Activated naive CD8-positive, alpha-beta T cell treated with anti-CD3 and anti-CD28 coated beads for 36 hours (primary cell): ENCODE results near the gene PXDN. TPM values are rescaled to one million over a fixed set of nuclear protein-coding genes. Genes with fewer than 3 reads are reported as not detected.
"Not testable (repeated sequence)": the region's sequence is repeated elsewhere in the genome, so short reads cannot be mapped to it uniquely, and the experiment has no call there.

Experiments
- DNase-seq: peaks from one replicate; pipeline ENCODE4 v3.0.0; 2021
- H3K27ac Mint-ChIP-seq: one replicate; pipeline ENCODE4 v1.8.0; 2022; ENCODE audit warnings: mild to moderate bottlenecking, moderate library complexity, mixed read lengths
- H3K27me3 Mint-ChIP-seq: one replicate; pipeline ENCODE4 v1.8.0; 2022; ENCODE audit warnings: mild to moderate bottlenecking, mixed read lengths
- H3K36me3 Mint-ChIP-seq: one replicate; pipeline ENCODE4 v1.8.0; 2021; ENCODE audit warnings: mild to moderate bottlenecking, mixed read lengths
- H3K4me1 Mint-ChIP-seq: one replicate; pipeline ENCODE4 v1.8.0; 2021; ENCODE audit warnings: mixed read lengths
- H3K4me3 Mint-ChIP-seq: one replicate; pipeline ENCODE4 v1.8.0; 2022; ENCODE audit warnings: mild to moderate bottlenecking, moderate library complexity, mixed read lengths
- H3K9me3 Mint-ChIP-seq: one replicate; pipeline ENCODE4 v1.8.0; 2022; ENCODE audit warnings: mixed read lengths
- total RNA-seq, 2 experiments: library from RNA; stranded (reverse); gene quantifications; one replicate each; pipeline ENCODE4 v1.2.3, GENCODE V29; 2021

PXDN gene
- total RNA-seq, 2 experiments from 2014 or later = 1.8 to 2.1 TPM

DNA sequence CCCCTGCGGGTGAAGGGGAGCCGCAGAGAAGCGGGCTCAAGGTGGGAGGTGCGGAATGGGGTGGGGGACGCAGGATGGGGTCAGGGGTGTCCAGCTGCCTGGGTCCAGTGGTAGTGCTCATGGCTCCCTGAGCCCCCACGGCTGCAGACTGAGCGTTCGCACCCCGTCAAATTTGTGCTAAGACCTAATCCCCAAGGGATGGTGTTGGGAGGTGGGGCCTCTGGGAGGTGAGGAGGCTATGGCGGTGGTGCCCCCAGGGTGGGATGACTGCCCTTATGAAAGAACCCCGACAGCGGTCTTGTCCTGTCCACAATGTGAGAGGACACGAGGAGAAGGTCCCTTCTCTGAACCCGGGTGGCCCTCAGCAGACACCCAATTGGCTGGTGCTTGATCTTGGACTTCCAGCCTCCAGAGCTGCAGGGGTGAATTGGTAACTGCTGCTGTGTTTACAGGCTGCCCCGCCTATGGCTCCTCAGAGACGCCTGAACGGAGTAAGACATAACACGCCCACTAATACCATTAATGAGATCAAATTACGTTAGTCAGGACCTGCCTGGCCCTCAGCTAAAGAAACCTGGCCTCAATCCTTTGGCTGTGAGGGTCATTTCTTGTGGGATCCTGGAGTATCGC, 42.6 kb downstream of the PXDN start:
- Mint-ChIP-seq H3K4me1 (no peaks in the 10 kb centered on the region), H3K27me3 (no peaks in the 10 kb centered on the region), H3K36me3 (no peaks in the 10 kb centered on the region), H3K4me3 (no peak overlapping the region), H3K9me3 (peaks cover under 1% of the 10 kb centered on the region), H3K27ac (no peak overlapping the region)
- DNase-seq = no peak

DNA sequence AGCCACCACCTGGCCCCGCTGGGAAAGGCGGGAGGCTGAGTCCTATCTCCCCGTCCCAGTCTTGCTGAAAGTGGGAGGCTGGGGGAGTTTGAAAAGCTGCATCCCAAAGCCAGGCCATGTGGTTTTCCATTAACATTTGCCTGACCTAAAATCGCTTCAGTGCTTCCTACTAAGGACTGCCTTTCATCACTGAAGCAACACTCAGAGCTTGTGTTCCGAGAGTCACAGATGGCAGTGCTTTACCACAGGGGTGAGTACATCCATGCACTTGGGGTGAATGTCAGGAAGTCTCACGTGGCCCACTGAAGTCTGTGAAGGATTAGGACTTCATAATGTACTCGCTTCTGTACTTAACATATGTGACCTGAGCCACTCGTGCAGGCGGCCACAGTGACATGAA, 43.3 kb downstream of the PXDN start:
- no peak for DNase-seq
- no peak overlapping the region for H3K27ac Mint-ChIP-seq
- peaks cover 7% of the 10 kb centered on the region for H3K9me3 Mint-ChIP-seq
- H3K36me3 Mint-ChIP-seq = no peaks in the 10 kb centered on the region
- H3K4me1 Mint-ChIP-seq = no peaks in the 10 kb centered on the region
- H3K4me3 Mint-ChIP-seq = no peak overlapping the region
- H3K27me3 Mint-ChIP-seq = no peaks in the 10 kb centered on the region

DNA sequence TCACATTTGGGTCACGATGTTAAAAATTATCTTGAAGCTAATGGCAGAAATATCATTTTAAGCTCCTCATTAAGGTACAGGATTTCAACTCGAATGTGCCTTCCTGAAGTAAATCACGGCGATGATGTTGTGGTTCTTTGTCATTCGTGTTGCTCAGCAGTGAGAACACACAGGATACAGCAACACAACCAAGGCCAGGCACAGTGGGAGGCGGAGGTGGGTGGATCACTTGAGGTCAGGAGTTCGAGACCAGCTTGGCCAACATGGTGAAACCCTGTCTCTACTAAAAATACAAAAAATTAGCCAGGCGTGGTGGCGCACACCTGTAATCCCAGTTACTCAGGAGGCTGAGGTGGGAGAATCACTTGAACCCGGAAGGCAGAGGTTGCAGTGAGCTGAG, 43.9 kb downstream of the PXDN start:
- H3K4me3 Mint-ChIP-seq, H3K36me3 Mint-ChIP-seq, DNase-seq, H3K4me1 Mint-ChIP-seq, H3K27ac Mint-ChIP-seq, H3K27me3 Mint-ChIP-seq, H3K9me3 Mint-ChIP-seq: not testable (repeated sequence)

DNA sequence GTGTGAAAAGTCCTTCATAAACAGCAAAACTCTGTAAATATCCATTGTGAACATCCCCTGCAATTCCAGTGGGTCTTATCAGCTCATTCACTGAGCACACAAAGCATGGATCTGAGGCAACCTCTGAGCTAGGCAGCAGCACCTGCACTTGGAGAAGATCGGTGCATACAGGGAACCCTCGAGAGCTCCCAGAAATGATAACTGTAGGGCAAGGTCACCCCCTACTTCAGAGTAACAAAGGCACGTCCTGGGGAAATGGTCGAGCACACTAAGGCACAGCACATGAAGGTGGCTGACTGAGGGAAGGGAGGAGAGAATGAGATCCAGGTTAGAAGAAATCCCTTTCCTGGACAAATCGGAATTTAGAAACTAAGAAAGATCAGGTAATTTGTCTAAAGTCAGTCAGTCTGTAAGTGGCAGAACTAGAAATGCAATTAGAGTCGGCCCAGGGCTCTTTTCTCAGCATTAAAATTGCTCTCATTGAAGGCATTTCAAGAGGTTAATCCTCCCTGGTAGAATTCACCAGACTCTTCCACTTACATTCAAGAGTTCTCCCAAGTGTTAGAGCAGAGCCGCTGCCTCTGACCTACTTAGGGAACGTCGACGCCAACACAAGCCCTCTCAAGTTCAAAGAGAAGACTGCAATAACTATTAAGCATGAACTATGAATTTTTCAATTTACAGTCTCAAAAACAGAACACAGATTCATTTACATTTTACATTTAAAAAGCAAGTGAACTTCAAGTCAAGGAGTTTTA, 45.9 kb downstream of the PXDN start:
- Mint-ChIP-seq H3K36me3 (no peaks in the 10 kb centered on the region), H3K4me1 (no peaks in the 10 kb centered on the region), H3K27ac (no peak overlapping the region), H3K9me3 (peaks cover 7% of the 10 kb centered on the region), H3K27me3 (no peaks in the 10 kb centered on the region), H3K4me3 (no peak overlapping the region)
- DNase-seq = no peak

DNA sequence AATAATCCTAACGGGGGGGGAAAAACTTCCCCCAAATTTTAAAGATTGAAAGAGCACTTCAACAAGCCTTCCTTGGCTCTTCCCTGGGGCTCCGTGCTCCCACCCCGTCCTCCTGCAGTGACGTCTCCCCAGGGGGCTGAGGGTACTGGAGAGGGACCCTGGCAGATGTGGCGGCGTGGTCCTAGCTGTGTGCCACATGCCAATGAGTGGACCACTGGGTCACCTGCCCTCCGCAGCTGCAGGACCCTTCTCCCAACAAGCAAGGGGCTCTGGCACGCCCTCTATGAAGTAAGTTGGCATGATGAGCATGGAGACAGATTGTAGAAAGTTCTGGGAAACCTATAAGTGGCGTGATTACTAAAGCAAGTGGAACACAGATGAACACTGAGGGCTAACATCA, 46.7 kb downstream of the PXDN start:
- no peaks in the 10 kb centered on the region for H3K36me3 Mint-ChIP-seq
- no peak for DNase-seq
- H3K4me1 Mint-ChIP-seq = no peaks in the 10 kb centered on the region
- no peaks in the 10 kb centered on the region for H3K27me3 Mint-ChIP-seq
- peaks cover 7% of the 10 kb centered on the region for H3K9me3 Mint-ChIP-seq
- H3K27ac Mint-ChIP-seq = no peak overlapping the region
- no peak overlapping the region for H3K4me3 Mint-ChIP-seq

DNA sequence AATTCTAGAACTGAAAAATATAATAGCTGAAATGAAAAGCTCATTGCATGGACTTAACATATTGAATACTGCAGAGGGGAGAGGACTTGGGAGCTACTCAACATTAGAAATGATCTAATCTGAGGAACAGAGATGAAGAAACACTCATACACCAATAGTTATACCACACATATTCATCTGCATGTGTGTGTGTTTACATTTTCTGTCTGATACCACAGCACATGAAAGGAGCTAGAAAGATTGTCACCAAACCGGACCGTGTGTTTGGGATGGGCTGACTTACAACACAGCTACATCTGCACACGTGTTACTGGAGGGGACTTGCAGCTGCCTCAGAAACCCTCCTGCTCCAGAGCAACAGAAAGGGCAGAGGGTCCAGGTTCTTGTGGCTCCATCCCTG, 47.8 kb downstream of the PXDN start:
- no peak overlapping the region for H3K27ac Mint-ChIP-seq
- no peaks in the 10 kb centered on the region for H3K36me3 Mint-ChIP-seq
- H3K4me1 Mint-ChIP-seq = no peaks in the 10 kb centered on the region
- DNase-seq = no peak
- H3K9me3 Mint-ChIP-seq = peaks cover 7% of the 10 kb centered on the region
- no peak overlapping the region for H3K4me3 Mint-ChIP-seq
- no peaks in the 10 kb centered on the region for H3K27me3 Mint-ChIP-seq

DNA sequence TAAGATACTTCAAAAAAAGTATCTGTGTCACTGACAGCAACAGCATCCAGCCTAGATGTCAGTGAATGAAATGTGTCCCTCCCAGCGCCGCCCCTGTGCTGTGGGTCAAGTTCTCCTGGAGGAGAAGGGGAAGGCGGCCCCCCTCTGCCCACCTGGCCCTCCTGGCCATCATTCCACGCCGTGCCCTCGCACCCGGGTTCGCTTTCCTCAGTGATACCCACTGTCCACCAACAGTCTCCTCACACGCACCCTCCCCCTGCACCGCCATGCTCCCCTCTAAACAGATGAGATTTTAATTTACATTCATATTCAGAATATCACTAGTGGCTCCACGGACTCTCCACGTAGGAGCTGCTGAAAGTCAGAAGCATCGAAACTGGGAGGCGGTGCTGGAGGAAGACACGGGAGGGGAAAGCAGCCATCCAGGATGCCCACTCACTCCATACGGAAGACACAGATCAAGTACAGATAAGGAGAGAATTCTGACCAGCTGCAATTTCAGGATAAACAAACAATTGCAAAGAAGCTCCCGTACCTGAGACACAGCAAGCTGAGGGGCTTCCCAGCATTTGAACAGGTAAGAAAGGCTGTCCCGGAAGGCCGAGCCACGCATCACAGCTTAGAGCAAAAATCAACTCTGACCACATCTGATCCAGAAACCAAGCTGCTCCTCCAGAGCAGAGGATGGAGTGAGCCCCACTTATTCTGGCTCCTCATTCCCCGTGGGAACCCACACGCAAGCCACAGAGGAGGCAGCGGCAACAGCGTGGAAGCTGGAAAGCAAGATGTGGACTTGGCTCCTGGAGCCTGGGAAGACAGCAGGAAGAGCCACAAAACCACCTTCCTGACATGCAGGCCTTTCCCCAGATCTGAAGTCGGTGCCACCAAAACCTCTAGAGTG, 49.7 kb downstream of the PXDN start:
- DNase-seq = no peak
- Mint-ChIP-seq H3K27ac (no peak overlapping the region), H3K4me1 (no peaks in the 10 kb centered on the region), H3K4me3 (no peak overlapping the region), H3K9me3 (peaks cover 7% of the 10 kb centered on the region), H3K27me3 (no peaks in the 10 kb centered on the region), H3K36me3 (no peaks in the 10 kb centered on the region)

DNA sequence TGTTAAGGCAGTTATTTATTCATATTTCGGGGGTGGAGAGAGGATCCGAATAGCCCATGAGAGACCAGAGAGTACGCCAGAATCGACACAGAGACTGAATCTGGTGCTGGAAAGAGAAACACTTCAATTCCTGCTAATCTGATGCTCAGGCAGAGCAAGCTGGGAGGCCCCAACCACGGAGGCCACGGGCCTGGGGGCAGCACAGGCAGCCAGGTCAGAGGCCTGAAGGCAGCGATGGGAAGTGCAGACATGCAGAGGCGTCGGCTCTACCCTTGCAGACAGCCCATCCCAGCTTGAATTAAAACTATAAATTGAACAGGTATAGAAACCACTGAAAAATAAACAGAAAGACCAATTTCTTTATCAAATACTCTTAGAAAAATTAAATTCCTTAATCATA, 50.6 kb downstream of the PXDN start:
- Mint-ChIP-seq H3K27me3 (no peaks in the 10 kb centered on the region), H3K36me3 (no peaks in the 10 kb centered on the region), H3K9me3 (peaks cover 7% of the 10 kb centered on the region), H3K27ac (no peak overlapping the region), H3K4me3 (no peak overlapping the region), H3K4me1 (no peaks in the 10 kb centered on the region)
- no peak for DNase-seq

DNA sequence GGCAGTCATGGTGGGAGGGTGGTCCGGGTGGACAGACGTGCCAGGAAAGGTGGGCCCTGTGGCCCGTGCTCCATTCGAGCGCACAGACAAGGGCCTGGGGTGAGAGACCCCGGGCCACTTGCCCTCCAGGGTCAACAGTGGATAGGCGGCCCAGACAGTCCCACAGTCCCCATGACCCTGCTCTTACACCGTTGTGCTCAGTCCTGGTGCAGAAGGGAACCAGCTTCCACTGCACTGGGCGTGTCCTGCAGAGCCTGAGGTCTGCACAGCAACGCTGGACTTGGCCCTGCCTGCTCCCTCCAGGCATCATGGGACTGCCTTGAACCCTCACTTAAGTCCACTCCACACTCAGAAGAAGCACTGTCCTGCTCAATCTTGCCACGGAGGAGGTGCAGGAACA, 52.0 kb downstream of the PXDN start:
- Mint-ChIP-seq H3K36me3 (no peaks in the 10 kb centered on the region), H3K4me3 (no peak overlapping the region), H3K27me3 (no peaks in the 10 kb centered on the region), H3K27ac (no peak overlapping the region), H3K4me1 (no peaks in the 10 kb centered on the region), H3K9me3 (peaks cover 7% of the 10 kb centered on the region)
- no peak for DNase-seq

DNA sequence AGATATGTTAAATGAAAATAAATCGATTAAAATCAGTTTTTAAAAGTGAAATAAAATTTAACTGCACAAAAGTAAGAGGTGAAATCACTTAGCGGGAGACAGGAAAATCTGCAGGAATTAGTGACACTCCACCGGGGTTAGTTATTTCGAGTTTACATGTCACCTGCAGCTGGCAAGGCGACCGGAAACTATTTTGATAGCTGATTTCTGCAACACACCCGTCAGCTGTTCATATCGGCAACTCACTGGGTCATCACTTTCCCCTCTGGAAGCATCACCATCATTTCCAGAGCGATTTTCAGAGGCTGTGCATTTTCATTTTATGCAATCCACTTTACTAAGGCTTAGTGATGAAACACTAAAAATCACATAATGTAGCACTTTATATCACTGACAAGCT, 52.9 kb downstream of the PXDN start:
- H3K27ac Mint-ChIP-seq = no peak overlapping the region

DNA sequence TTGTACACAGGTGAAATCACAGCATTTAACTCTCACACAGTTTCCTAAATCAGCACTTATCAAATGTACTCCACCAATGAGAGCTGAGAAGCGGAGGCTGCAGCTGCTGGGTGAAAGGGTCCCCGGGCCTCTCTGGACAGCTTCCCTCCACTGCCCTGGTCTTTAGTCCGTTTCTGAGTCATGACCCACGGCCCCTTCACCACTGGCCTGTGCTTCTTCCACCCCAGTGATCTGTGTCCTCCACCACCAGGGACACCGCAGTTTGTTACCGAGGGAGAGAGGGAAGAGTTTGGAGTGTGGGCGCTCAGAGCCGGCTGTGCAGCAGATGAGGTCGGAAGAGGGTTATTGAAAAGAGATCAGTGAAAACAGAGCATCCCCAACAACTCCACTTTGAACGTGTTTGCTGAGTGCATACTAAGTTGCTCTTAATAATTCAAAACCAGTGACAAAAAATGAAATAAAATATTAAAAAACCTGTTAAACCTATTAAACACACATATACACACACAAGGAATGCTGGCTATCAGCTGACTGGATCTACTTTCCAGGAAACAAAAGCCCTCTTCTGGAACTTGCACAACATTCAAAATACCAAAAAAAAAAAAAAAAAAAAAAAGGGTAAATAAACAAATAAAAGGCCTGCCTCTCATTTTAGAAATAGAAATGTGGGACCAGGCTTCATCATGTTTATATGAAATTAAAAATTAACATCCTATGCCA, 54.1 kb downstream of the PXDN start:
- no peaks in the 10 kb centered on the region for H3K36me3 Mint-ChIP-seq
- no peak overlapping the region for H3K4me3 Mint-ChIP-seq
- no peak for DNase-seq
- no peaks in the 10 kb centered on the region for H3K4me1 Mint-ChIP-seq
- H3K27me3 Mint-ChIP-seq = peaks cover 8% of the 10 kb centered on the region
- H3K27ac Mint-ChIP-seq = no peak overlapping the region
- H3K9me3 Mint-ChIP-seq = no peaks in the 10 kb centered on the region

More for the DNA sequence above, 52.9 kb downstream of the PXDN start:
- DNase-seq = no peak
- Mint-ChIP-seq H3K4me1 (no peaks in the 10 kb centered on the region), H3K27me3 (peaks cover 7% of the 10 kb centered on the region), H3K36me3 (no peaks in the 10 kb centered on the region), H3K9me3 (peaks cover 3% of the 10 kb centered on the region), H3K4me3 (no peak overlapping the region)

DNA sequence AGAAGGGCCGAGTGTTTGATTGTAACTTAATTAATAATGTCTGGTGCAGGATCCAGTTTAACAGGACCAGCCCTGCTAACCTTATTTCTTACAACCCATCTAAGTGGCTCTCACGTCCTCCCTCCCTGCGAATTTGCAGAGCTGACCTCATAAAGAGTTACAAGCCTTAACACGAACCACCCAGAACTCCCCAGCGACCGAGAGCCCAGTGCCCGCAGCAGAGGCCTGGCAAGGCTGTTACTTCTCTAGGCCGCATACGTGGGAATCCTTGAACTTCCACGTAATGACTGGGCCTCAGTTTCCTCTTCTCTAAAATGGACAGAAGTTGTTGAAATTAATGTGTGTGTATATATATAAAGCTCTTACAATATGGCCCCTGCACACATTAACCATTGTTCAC, 55.5 kb downstream of the PXDN start:
- Mint-ChIP-seq H3K27me3 (peaks cover 8% of the 10 kb centered on the region), H3K9me3 (no peaks in the 10 kb centered on the region), H3K27ac (no peak overlapping the region), H3K4me3 (no peak overlapping the region), H3K36me3 (no peaks in the 10 kb centered on the region), H3K4me1 (no peaks in the 10 kb centered on the region)
- no peak for DNase-seq

DNA sequence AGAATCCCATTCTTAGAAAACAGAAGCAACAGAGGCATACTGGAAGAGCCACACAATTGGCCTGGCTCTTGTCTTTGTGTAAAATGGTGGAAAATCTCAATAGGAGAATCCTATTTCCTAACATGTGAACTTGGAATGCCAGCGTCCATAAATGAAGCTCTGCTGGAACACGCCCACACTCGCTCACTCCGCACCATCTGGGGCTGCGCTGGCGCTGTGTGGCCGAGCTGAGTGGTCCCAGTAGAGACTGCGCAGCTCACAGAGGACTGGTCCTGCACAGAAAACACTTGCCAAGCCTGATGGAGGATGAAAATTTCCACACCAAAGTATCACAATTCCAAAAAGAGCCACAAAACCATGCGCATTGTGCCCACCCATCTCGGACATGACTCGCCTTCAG, 56.2 kb downstream of the PXDN start:
- DNase-seq = no peak
- H3K27me3 Mint-ChIP-seq = peaks cover 8% of the 10 kb centered on the region
- no peak overlapping the region for H3K27ac Mint-ChIP-seq
- H3K9me3 Mint-ChIP-seq = no peaks in the 10 kb centered on the region
- no peaks in the 10 kb centered on the region for H3K4me1 Mint-ChIP-seq
- no peaks in the 10 kb centered on the region for H3K36me3 Mint-ChIP-seq
- H3K4me3 Mint-ChIP-seq = no peak overlapping the region

DNA sequence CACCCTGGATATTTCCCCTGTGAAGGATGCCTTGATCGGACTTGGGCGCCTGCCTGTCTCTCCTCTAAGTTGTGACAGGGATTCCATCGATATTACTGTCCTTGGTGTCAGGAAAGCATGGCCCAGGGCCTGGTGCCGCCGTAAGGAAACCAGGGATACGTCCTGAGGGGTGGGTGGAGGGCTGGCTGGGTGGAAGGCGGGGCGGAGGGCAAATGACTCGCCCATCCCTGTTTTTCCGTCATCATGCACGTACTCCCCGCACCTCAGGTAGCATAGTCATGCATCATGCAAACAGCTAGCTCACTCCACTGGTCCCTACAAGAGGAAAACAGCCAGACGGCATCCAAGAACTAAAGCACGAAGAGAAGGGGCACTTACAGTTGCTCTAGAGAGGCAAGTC, 57.1 kb downstream of the PXDN start:
- DNase-seq = no peak
- Mint-ChIP-seq H3K9me3 (no peaks in the 10 kb centered on the region), H3K4me3 (no peak overlapping the region), H3K36me3 (no peaks in the 10 kb centered on the region), H3K27ac (no peak overlapping the region), H3K4me1 (no peaks in the 10 kb centered on the region), H3K27me3 (peaks cover 8% of the 10 kb centered on the region)

DNA sequence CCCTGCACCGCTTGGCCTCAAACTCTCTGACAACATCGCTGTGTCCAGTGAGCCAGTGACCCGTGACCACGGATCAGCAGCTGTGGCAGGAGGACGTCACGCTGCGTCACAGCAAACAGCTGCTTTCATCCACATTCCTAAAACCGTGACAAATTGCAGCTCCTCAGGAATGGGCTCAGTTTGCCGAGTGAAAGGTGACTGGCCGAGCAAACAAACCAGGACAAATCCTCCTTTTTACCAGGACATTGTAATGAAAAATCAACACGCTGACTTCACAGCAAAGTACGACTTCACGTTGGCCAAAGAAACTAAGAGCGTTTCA, 57.6 kb downstream of the PXDN start:
- no peak for DNase-seq
- Mint-ChIP-seq H3K27ac (no peak overlapping the region), H3K27me3 (peaks cover 8% of the 10 kb centered on the region), H3K4me3 (no peak overlapping the region), H3K36me3 (no peaks in the 10 kb centered on the region), H3K4me1 (no peaks in the 10 kb centered on the region), H3K9me3 (no peaks in the 10 kb centered on the region)
